HepG2 (cell line): Measurements from ENCODE around the gene NAGS. TPM values are rescaled to one million over a fixed set of nuclear protein-coding genes. Genes with fewer than 3 reads are reported as not detected.
A peak's percentile ranks its signal among the peaks of the same experiment; 100 is the strongest.

Source experiments
- CHCHD3 ChIP-seq: sonication (generic); formaldehyde crosslinking; IDR thresholded peaks from 2 replicates; pipeline ENCODE4 v1.8.0; 2022; ENCODE audit warnings: mild to moderate bottlenecking, missing genetic modification reagents, moderate library complexity
- FOSL2 ChIP-seq: sonication (generic); formaldehyde crosslinking; IDR thresholded peaks from 2 replicates; pipeline ENCODE4 v1.4.0; 2020; ENCODE audit warnings: missing genetic modification reagents
- HNRNPH1 ChIP-seq: fragments of 200-400 bp; formaldehyde crosslinking; optimal IDR thresholded peaks from 2 replicates; pipeline ENCODE3; 2017; ENCODE audit warnings: mild to moderate bottlenecking, low read depth, low read length
- KDM3A ChIP-seq: IDR thresholded peaks from 2 replicates; pipeline ENCODE4 v1.6.1; 2018; ENCODE audit warnings: low read depth, missing compliant biosample characterization
- SP1 ChIP-seq, 2 experiments: fragments of 450-650 bp in 1 of 2; sonication (generic) in 1 of 2; formaldehyde crosslinking in 1 of 2; IDR thresholded peaks; 2 replicates each; pipeline versions ENCODE4 v1.4.0 to v1.6.1; 2016 to 2020; ENCODE audit warnings: missing genetic modification reagents in 1 of 2
- TFAP4 ChIP-seq: sonication (generic); IDR thresholded peaks from 2 replicates; pipeline ENCODE4 v1.6.1; 2016; ENCODE audit warnings: low read depth, borderline replicate concordance
- THAP11 ChIP-seq: IDR thresholded peaks from 2 replicates; pipeline ENCODE4 v1.6.1; 2016; ENCODE audit warnings: missing biosample characterization, missing genetic modification reagents
- TRIM24 ChIP-seq: sonication (generic); formaldehyde crosslinking; IDR thresholded peaks from 2 replicates; pipeline ENCODE4 v1.8.0; 2022; ENCODE audit warnings: mild to moderate bottlenecking, missing genetic modification reagents
- ZFP1 ChIP-seq: IDR thresholded peaks from 2 replicates; pipeline ENCODE4 v1.6.1; 2016
- ZFP82 ChIP-seq: sonication (generic); formaldehyde crosslinking; IDR thresholded peaks from 2 replicates; pipeline ENCODE4 v1.5.1; 2020; ENCODE audit warnings: mild to moderate bottlenecking, missing genetic modification reagents, borderline replicate concordance
- ZHX1 ChIP-seq: sonication (generic); formaldehyde crosslinking; IDR thresholded peaks from 2 replicates; pipeline ENCODE4 v1.8.1; 2022; ENCODE audit warnings: low read depth, mild to moderate bottlenecking, missing genetic modification reagents
- ZKSCAN5 ChIP-seq: sonication (generic); formaldehyde crosslinking; IDR thresholded peaks from 2 replicates; pipeline ENCODE4 v1.5.1; 2020; ENCODE audit warnings: mild to moderate bottlenecking, missing genetic modification reagents
- ZMYM4 ChIP-seq: sonication (generic); formaldehyde crosslinking; IDR thresholded peaks from 2 replicates; pipeline ENCODE4 v1.8.1; 2023; ENCODE audit warnings: mild to moderate bottlenecking, missing genetic modification reagents
- ZNF20 ChIP-seq: sonication (generic); formaldehyde crosslinking; IDR thresholded peaks from 2 replicates; pipeline ENCODE4 v1.4.0; 2020; ENCODE audit warnings: mild to moderate bottlenecking, moderate library complexity, missing genetic modification reagents
- ZNF205 ChIP-seq: IDR thresholded peaks from 2 replicates; pipeline ENCODE4 v1.6.1; 2018; ENCODE audit warnings: missing biosample characterization, missing genetic modification reagents
- ZNF660 ChIP-seq: sonication (generic); formaldehyde crosslinking; IDR thresholded peaks from 2 replicates; pipeline ENCODE4 v1.5.1; 2020; ENCODE audit warnings: mild to moderate bottlenecking, low read depth, missing genetic modification reagents, borderline replicate concordance
- polyA plus RNA-seq, 8 experiments: library from polyadenylated mRNA; depleted of rRNA in 3 of 8; stranded (reverse) in 7 of 8; unstranded in 1 of 8; fragments of >200 nt; fragmentation: Illumina TruSeq in 4 of 8; extraction: Trizol in 4 of 8; gene quantifications; 2 replicates each; pipeline versions ENCODE4 v1.2.1 to v1.2.3, GENCODE V29; 2011 to 2016; ENCODE audit warnings: low read depth in 4 of 8, missing spikeins in 1 of 8, mixed read lengths in 1 of 8; ENCODE audit not compliant: insufficient read depth in 1 of 8
- total RNA-seq, 5 experiments: library from RNA; depleted of rRNA; stranded (reverse); fragments of >200 nt; fragmentation: Illumina TruSeq; extraction: Trizol; gene quantifications; 2 replicates each; pipeline ENCODE4 v1.2.3, GENCODE V29; 2016; ENCODE audit warnings: low read depth in 1 of 5
- TF ChIP-seq, protein P1 (sequence below): sonication (generic); formaldehyde crosslinking; IDR thresholded peaks from 2 replicates; pipeline ENCODE4 v1.4.0; 2020; ENCODE audit warnings: missing genetic modification reagents
- TF ChIP-seq, protein P2 (sequence below): IDR thresholded peaks from 2 replicates; pipeline ENCODE4 v1.6.1; 2016; ENCODE audit warnings: missing compliant biosample characterization, missing genetic modification reagents, borderline replicate concordance

NAGS gene
- total and polyA plus RNA-seq, 2 of the 13 experiments (the other 11 are each of a cell fraction or from before 2014, with no cell fraction given) = 4.3 to 5.1 TPM

DNA sequence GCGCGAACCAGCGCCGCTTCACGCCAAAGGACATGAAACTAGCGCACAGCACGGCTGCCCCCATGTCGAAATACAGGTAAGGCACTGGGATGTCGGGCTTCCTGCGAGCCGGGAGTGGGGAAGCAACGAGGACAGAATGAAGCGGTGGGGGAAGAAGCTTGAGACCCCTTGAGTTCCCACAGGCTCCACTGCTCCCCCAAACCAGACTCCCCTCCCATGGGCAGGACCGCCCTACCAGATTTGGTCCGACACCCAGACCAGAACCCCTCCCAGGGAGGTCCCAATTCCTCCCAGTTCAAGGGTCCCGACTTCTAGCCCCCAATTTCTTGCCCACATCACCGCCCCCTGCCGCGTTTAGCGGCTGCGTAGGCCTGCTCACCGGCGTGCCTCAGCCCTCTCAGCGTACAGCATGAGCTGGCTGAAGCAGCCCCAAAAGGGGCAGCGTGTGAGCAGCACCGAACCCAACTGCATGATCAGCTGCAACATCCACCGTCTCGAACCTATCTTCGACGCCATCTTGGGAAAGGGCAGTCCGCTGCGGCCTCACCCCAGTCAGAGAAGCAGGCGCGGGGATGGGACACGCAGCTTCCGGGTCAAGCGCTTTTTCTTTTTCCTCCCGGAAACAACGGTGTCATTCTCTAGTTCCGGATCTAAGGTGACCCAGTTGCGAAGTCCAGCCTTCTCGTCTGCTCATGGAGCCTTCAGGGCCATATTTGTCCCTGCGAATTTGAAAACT is 10.2 kb downstream of the NAGS start, which contains the start of gene TMEM101 (continued):
- TF ChIP-seq TFAP4 (peak; percentile 91; the same call in 1 of the 2 replicates), ZMYM4 (CRISPR knock-in tag) (peak; percentile 88), HNRNPH1 (no peak), CHCHD3 (CRISPR knock-in tag) (peak; percentile 78), ZNF660 (CRISPR knock-in tag) (0 out of 2 replicates have a peak, but pooled peaks have one; percentile 45), SP1 (IDR thresholded peaks at IDR 0.05) (no peak), SP1 (CRISPR knock-in tag; IDR thresholded peaks at IDR 0.05) (peak; percentile 95), ZNF205 (CRISPR knock-in tag) (peak; percentile 75), FOSL2 (CRISPR knock-in tag) (peak; percentile 79), ZFP1 (CRISPR knock-in tag) (peak; percentile 62; the same call in 1 of the 2 replicates), TRIM24 (CRISPR knock-in tag) (0 out of 2 replicates have a peak, but pooled peaks have one; percentile 56), ZHX1 (CRISPR knock-in tag) (peak; percentile 94), ZKSCAN5 (CRISPR knock-in tag) (0 out of 2 replicates have a peak, but pooled peaks have one; percentile 42), KDM3A (CRISPR knock-in tag) (peak; percentile 96), ZFP82 (CRISPR knock-in tag) (no peak; the same call in 1 of the 2 replicates), THAP11 (CRISPR knock-in tag) (peak; percentile 97), ZNF20 (CRISPR knock-in tag) (0 out of 2 replicates have a peak, but pooled peaks have one; percentile 60)
- TF ChIP-seq, protein P1, sequence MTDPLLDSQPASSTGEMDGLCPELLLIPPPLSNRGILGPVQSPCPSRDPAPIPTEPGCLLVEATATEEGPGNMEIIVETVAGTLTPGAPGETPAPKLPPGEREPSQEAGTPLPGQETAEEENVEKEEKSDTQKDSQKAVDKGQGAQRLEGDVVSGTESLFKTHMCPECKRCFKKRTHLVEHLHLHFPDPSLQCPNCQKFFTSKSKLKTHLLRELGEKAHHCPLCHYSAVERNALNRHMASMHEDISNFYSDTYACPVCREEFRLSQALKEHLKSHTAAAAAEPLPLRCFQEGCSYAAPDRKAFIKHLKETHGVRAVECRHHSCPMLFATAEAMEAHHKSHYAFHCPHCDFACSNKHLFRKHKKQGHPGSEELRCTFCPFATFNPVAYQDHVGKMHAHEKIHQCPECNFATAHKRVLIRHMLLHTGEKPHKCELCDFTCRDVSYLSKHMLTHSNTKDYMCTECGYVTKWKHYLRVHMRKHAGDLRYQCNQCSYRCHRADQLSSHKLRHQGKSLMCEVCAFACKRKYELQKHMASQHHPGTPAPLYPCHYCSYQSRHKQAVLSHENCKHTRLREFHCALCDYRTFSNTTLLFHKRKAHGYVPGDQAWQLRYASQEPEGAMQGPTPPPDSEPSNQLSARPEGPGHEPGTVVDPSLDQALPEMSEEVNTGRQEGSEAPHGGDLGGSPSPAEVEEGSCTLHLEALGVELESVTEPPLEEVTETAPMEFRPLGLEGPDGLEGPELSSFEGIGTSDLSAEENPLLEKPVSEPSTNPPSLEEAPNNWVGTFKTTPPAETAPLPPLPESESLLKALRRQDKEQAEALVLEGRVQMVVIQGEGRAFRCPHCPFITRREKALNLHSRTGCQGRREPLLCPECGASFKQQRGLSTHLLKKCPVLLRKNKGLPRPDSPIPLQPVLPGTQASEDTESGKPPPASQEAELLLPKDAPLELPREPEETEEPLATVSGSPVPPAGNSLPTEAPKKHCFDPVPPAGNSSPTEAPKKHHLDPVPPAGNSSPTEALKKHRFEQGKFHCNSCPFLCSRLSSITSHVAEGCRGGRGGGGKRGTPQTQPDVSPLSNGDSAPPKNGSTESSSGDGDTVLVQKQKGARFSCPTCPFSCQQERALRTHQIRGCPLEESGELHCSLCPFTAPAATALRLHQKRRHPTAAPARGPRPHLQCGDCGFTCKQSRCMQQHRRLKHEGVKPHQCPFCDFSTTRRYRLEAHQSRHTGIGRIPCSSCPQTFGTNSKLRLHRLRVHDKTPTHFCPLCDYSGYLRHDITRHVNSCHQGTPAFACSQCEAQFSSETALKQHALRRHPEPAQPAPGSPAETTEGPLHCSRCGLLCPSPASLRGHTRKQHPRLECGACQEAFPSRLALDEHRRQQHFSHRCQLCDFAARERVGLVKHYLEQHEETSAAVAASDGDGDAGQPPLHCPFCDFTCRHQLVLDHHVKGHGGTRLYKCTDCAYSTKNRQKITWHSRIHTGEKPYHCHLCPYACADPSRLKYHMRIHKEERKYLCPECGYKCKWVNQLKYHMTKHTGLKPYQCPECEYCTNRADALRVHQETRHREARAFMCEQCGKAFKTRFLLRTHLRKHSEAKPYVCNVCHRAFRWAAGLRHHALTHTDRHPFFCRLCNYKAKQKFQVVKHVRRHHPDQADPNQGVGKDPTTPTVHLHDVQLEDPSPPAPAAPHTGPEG (CRISPR knock-in tag) = no peak; the same call in none of the 2 replicates
- TF ChIP-seq, protein P2, sequence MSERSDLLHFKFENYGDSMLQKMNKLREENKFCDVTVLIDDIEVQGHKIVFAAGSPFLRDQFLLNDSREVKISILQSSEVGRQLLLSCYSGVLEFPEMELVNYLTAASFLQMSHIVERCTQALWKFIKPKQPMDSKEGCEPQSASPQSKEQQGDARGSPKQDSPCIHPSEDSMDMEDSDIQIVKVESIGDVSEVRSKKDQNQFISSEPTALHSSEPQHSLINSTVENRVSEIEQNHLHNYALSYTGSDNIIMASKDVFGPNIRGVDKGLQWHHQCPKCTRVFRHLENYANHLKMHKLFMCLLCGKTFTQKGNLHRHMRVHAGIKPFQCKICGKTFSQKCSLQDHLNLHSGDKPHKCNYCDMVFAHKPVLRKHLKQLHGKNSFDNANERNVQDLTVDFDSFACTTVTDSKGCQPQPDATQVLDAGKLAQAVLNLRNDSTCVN = peak; percentile 84; the same call in 1 of the 2 replicates
